GM12878 (cell line): ENCODE measurements around the gene CYP2C18. TPM values are rescaled to one million over a fixed set of nuclear protein-coding genes. Genes with fewer than 3 reads are reported as not detected.
"Not testable (repeated sequence)": the region's sequence is repeated elsewhere in the genome, so short reads cannot be mapped to it uniquely, and the experiment has no call there.

Experiments
- ATAC-seq: fragments of 200-7000 bp; cut with Tn5 transposase; 3 replicates; pipeline ENCODE4 v1.9.1; 2020; ENCODE audit warnings: mild to moderate bottlenecking, moderate library complexity
- BruUV-seq: library from RNA; stranded (reverse); fragments of 400-500 nt; replicated peaks from 2 replicates; lab custom pipeline; 2021; lab: Mats Ljungman, UMichigan
- CTCF ChIA-PET: fragments of 300-600 bp; sonication (Branson Sonifier 250); formaldehyde crosslinking; extraction: SDS; loops from one replicate; lab custom pipeline; 2021; ENCODE audit warnings: inconsistent platforms; lab: Yijun Ruan, JAX
- POLR2A ChIA-PET: fragments of 350-600 bp; formaldehyde crosslinking; extraction: SDS; loops from one replicate; lab custom pipeline; 2021; ENCODE audit warnings: inconsistent platforms; lab: Charles Lee
- RAD21 ChIA-PET: fragments of 300-600 bp; sonication (Branson Sonifier 250); formaldehyde crosslinking; loops from one replicate; lab custom pipeline; 2023; ENCODE audit warnings: antibody characterized with exemption; ENCODE audit not compliant: unreplicated experiment; lab: Charles Lee
- SMC1A ChIA-PET: fragments of 300-600 bp; sonication (Branson Sonifier 250); formaldehyde crosslinking; loops from one replicate; lab custom pipeline; 2023; ENCODE audit not compliant: unreplicated experiment, uncharacterized antibody; lab: Charles Lee
- DNase-seq: peaks from one replicate; pipeline ENCODE4 v3.0.0-alpha.2; 2011; ENCODE audit warnings: low read depth, low spot score
- FAIRE-seq: peaks from 3 replicates; lab custom pipeline; 2011; peaks lifted over from hg19 to GRCh38; lab: Jason Lieb, UNC
- H2AFZ ChIP-seq: 2 replicates; pipeline ENCODE4 v1.6.0; 2011; ENCODE audit warnings: low read depth, low read length, control low read depth; ENCODE audit not compliant: control insufficient read depth
- H3K27ac ChIP-seq: 2 replicates; pipeline ENCODE4 v1.5.1; 2011; ENCODE audit warnings: control low read depth; ENCODE audit not compliant: control insufficient read depth, insufficient read depth
- H3K27me3 ChIP-seq, 2 experiments: replicated peaks in 1 of 2; 2 replicates each; pipeline versions ENCODE4 v1.6.0 to v1.6.1; 2011; ENCODE audit warnings: low read length in 1 of 2; ENCODE audit not compliant: control insufficient read depth in 2 of 2, insufficient read depth in 2 of 2
- H3K36me3 ChIP-seq, 2 experiments: 2 replicates each; pipeline ENCODE4 v1.5.1; 2011; ENCODE audit warnings: low read length in 1 of 2; ENCODE audit not compliant: control insufficient read depth in 2 of 2, insufficient read depth in 2 of 2
- H3K4me1 ChIP-seq: 2 replicates; pipeline ENCODE4 v1.6.1; 2011; ENCODE audit warnings: mild to moderate bottlenecking, low read length, moderate library complexity, mixed read lengths; ENCODE audit not compliant: control insufficient read depth, insufficient read depth
- H3K4me2 ChIP-seq: 2 replicates; pipeline ENCODE4 v1.6.0; 2011; ENCODE audit warnings: control low read depth; ENCODE audit not compliant: control insufficient read depth, insufficient read depth
- H3K4me3 ChIP-seq: fragments of 200-600 bp; sonication (generic); 2 replicates; pipeline ENCODE4 v1.5.1; 2016
- H3K79me2 ChIP-seq: 2 replicates; pipeline ENCODE4 v1.6.0; 2011; ENCODE audit warnings: low read length; ENCODE audit not compliant: control insufficient read depth, insufficient read depth
- H3K9ac ChIP-seq: 2 replicates; pipeline ENCODE4 v1.8.0; 2011; ENCODE audit warnings: low read length, control low read depth, mixed read lengths; ENCODE audit not compliant: control insufficient read depth, insufficient read depth
- H3K9me3 ChIP-seq: replicated peaks from 3 replicates; pipeline ENCODE4 v1.5.1; 2011; ENCODE audit warnings: mild to moderate bottlenecking, low read length; ENCODE audit not compliant: control insufficient read depth, insufficient read depth
- H4K20me1 ChIP-seq: 2 replicates; pipeline ENCODE4 v1.6.0; 2011; ENCODE audit not compliant: control insufficient read depth, insufficient read depth
- CBX3 ChIP-seq: fragments of 200-600 bp; sonication (generic); IDR thresholded peaks from 2 replicates; pipeline ENCODE4 v1.6.1; 2016; ENCODE audit warnings: low read depth, borderline replicate concordance
- MYC ChIP-seq: IDR thresholded peaks from 2 replicates; pipeline ENCODE4 v1.6.1; 2011; ENCODE audit warnings: mild to moderate bottlenecking, low read length, moderate library complexity, inconsistent platforms; ENCODE audit not compliant: insufficient read depth, insufficient replicate concordance, insufficient read length, severe bottlenecking
- USF2 ChIP-seq: IDR thresholded peaks from 2 replicates; pipeline ENCODE4 v1.6.1; 2011; ENCODE audit warnings: low read depth, low read length, improper control_type of control experiment, borderline replicate concordance
- WGBS: methylation state at CpG from one replicate; pipeline ENCODE4 v1.1.6; 2016; ENCODE audit warnings: low lambda C conversion rate; ENCODE audit not compliant: insufficient replicate concordance, insufficient coverage; ENCODE audit errors: missing lambda C conversion rate; 5-methylcytosine and 5-hydroxymethylcytosine counted together
- in situ Hi-C: fragments of 300-500 bp; cut with MboI; formaldehyde crosslinking; loops from 9 replicates; pipeline ENCODE4 v1.14.3; 2018; ENCODE audit warnings: mixed read lengths
- intact Hi-C: fragments of 100-400 bp; cut with micrococcal nuclease; formaldehyde crosslinking; loops from one replicate; pipeline ENCODE4 v1.14.2; 2022; ENCODE audit not compliant: unreplicated experiment
- polyA plus RNA-seq, 11 experiments: library from polyadenylated mRNA; depleted of rRNA in 4 of 11; unstranded in 6 of 11; stranded (reverse) in 5 of 11; fragments of >200 nt; fragmentation: Nextera tagmentation in 4 of 11; fragmentation: Illumina TruSeq in 1 of 11; extraction: Ambion mirVana in 4 of 11; extraction: Trizol in 1 of 11; gene quantifications; 1 replicate in 1 of 11; 2 replicates in 10 of 11; pipeline versions ENCODE4 v1.2.1 to v1.2.3, GENCODE V29; 2011 to 2016; ENCODE audit warnings: inconsistent platforms in 2 of 11, missing spikeins in 2 of 11, low read depth in 1 of 11
- total RNA-seq, 4 experiments: library from RNA; depleted of rRNA in 3 of 4; stranded (reverse); fragments of >200 nt in 3 of 4; fragmentation: Illumina TruSeq in 1 of 4; extraction: Trizol in 1 of 4; gene quantifications; 2 replicates each; pipeline versions ENCODE4 v1.2.1 to v1.2.3, GENCODE V29; 2013 to 2021

CYP2C18 gene
- total and polyA plus RNA-seq, 10 of the 15 experiments (the other 5 are each of a cell fraction or from before 2014, with no cell fraction given) = 0.05 to 0.12 (median 0.07) TPM; not detected in 5

- TF ChIP-seq MYC = no peak
- TF ChIP-seq USF2 = no peak
- TF ChIP-seq CBX3 = no peak
Measured at GRCh38 chr10:94680544-94680943, 3.0 kb upstream of the CYP2C18 start (continued).

- H3K4me2 ChIP-seq, H3K9ac ChIP-seq, H3K9me3 ChIP-seq, H4K20me1 ChIP-seq, H3K27ac ChIP-seq, in situ Hi-C loops, H2AFZ ChIP-seq, ATAC-seq, H3K27me3 ChIP-seq, BruUV-seq, POLR2A ChIA-PET, RAD21 ChIA-PET, FAIRE-seq, H3K36me3 ChIP-seq, DNase-seq, H3K4me1 ChIP-seq, H3K4me3 ChIP-seq, H3K79me2 ChIP-seq, intact Hi-C loops: not testable (repeated sequence)
- 73% methylated on average over 4 of the region's 4 CpGs for WGBS
- ChIA-PET SMC1A (interaction anchor here (0.9 kb wide), 1 partner anchor 360 kb away, joined by 3 read pairs; no protein-coding TSS in a partner anchor), CTCF (interaction anchor here (0.9 kb wide), 1 partner anchor 52 kb away, joined by 3 read pairs; no protein-coding TSS in a partner anchor)
Measured at GRCh38 chr10:94682636-94683035, 893 bp upstream of the CYP2C18 start.
